HG03378 (cell line): ENCODE results near the gene HLA-F.

Experiments
- ATAC-seq: cut with Tn5 transposase; IDR thresholded peaks from one replicate; pipeline ENCODE4 v1.9.1; 2021; ENCODE audit warnings: mild to moderate bottlenecking, moderate library complexity; ENCODE audit not compliant: unreplicated experiment

HLA-F gene

DNA sequence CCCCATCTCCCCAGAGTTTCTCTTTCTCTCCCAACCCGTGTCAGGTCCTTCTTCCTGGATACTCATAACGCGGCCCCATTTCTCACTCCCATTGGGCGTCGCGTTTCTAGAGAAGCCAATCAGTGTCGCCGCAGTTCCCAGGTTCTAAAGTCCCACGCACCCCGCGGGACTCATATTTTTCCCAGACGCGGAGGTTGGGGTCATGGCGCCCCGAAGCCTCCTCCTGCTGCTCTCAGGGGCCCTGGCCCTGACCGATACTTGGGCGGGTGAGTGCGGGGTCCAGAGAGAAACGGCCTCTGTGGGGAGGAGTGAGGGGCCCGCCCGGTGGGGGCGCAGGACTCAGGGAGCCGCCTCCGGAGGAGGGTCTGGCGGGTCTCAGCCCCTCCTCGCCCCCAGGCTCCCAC lies at the start of gene HLA-F:
Gene HLA-F (plus strand): TSS at position 173 of the 404 bp plus-strand sequence. CDS start 30 bp downstream, at position 203.
- peak; percentile 83 for ATAC-seq

GRCh38 chr6:29674008-29674407 lies 49.2 kb upstream of the HLA-F start:
- ATAC-seq: no peak

- no peak for ATAC-seq
Observed at GRCh38 chr6:29675561-29675960, 47.7 kb upstream of the HLA-F start.

GRCh38 chr6:29676981-29677601 lies 46.1 kb upstream of the HLA-F start:
- ATAC-seq: no peak

GRCh38 chr6:29678114-29678513 lies 45.1 kb upstream of the HLA-F start:
- no peak for ATAC-seq

DNA sequence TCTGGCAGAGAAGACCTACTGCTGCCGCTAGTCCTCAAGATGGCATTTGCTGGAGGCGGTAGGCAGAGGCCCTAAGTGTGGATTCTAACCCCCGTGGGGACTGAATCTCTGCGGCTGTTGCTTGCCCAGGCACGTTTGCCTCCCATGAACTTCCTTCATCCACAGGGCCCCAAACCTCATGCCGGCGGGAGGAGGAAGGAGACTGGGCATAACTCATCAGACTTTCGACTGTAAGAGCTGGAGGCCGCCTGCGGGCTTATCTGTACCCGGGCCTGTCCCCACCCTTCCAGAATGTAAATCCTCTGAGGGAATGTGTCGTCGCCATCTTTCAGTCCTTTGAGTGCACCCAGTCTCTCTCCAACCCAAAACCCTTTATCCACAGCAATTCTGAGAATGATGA lies 43.3 kb upstream of the HLA-F start:
- no peak for ATAC-seq

- ATAC-seq: no peak
Observed at GRCh38 chr6:29680416-29680815, 42.8 kb upstream of the HLA-F start.

GRCh38 chr6:29680904-29681303 lies 42.3 kb upstream of the HLA-F start, which contains the start of gene ZFP57:
TSS of gene ZFP57 (minus strand) at chr6:29681152. CDS start at chr6:29677003, 4,149 bp downstream.
- ATAC-seq: no peak

DNA sequence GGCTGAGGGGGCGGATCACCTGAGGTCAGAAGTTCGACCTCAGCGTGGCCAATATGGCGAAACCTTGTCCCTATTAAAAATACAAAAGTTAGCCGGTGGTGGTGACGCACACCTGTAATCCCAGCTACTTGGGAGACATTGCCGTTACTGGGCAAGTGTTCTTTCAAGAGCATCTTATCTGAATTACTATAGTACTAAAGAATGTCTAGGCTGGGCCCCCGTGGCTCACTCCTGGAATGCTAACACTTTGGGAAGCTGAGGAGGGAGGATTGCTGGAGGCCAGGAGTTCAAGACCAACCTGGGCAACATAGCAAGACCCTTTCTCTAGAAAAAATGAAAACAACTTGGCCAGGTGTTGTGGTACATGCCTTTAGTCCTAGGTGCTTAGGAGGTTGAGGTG lies 41.4 kb upstream of the HLA-F start:
- ATAC-seq: no peak

- no peak for ATAC-seq
Observed at GRCh38 chr6:29685718-29686326, 37.4 kb upstream of the HLA-F start.

DNA sequence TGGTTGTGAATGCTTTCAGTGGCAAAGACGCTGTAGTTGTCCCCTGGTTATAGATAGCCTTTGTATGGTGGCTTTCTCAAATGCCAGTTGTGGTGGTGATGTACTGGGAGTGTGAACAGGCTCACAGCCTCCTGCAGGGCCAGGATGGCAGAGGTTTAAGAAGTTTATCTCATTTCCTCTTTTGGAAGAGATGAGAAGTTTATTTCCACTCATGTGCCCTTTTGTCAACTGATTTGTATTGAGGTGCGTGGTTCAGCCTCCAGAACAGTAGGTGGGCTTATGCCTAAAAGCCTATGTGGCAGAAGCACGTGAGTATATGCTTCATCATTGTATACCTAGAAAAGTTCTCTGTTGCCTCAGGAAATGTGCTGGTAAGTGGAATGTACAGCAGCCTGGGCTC lies 28.6 kb upstream of the HLA-F start:
- no peak for ATAC-seq

DNA sequence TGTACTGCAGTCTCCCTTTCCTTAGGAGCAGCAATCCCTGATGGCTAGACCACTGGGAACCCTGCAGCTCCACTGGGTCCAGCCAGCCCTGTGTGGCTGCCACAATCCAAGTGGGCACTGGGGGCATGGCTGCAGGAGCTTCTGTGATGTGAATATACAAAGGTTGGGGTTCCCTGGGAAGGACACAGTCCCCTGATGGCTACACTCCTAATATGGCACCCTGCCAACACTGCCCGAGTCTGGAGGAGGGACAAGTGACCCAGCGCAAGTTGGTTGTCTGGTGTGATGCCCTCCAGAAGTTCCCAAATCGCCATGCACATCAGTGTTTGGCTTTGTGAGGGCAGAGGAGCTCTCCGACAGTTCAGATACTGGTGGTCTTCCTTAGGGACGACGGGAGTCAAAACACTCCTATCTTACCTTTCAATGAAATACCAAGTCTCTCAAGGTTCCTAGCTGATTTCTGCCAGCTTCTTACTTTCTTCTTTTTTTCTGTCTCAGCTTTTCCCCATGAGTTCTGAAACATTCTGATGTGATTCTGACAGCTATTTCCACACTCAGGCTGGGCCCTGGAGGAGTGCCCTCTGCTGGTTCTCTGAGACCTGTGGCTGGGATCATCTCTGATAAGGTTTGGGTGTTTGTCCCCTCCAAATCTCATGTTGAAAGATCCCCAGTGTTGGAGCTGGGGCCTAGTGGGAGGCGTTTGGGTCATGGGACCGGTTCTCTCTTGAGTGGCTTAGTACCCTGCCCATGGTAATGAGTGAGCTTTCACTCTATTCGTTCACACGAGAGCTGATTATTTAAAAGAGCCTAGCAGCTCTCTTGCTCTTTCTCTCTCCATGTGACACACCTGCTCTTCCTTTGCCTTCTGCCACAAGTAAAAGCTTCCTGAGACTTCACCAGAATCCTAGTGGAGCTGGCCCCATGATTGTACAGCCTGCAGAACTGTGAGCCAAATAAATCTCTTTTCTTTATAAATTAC lies 26.8 kb upstream of the HLA-F start:
- ATAC-seq: no peak

- no peak for ATAC-seq
Observed at GRCh38 chr6:29702519-29703103, 20.6 kb upstream of the HLA-F start.

DNA sequence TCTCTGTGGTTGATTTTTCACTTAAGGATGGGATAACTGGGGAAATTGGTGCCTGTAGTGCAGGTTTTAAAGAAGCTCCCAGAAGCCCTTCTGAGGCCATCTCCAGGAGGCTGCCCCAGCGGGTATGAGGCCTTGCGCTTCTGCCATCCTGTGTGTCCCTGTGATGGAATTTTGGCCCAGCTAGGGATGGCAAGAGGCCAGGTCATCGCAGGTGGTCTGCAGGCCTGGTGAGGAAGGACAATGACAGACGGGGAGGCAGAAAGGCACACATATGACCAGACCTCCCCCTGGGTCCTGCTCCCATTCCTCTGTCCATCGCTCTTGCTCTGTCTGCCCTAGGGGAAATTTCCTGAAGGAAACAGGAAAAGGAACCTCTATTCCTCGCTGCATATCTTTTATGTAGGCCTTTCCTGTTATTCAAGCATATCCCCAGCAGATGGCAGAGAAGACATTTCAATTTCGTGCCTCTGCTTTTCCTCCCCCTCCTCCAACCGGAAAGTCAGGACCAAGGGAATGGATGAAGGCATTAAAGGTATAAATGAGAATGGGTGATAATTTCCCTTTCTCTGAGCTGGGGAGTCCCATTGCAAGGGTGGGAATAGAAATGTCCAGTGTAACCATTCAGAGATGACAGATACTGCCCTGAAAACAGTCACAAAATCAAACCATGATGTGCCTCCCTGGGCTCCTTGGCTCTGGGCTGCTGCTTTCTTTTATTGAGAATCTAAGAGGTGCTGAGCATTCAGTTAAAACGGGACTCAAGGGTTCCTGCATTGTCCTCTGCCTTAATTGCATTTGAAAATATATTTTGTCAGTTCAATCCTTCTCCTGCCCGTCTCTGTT lies 17.6 kb upstream of the HLA-F start:
- ATAC-seq: no peak

DNA sequence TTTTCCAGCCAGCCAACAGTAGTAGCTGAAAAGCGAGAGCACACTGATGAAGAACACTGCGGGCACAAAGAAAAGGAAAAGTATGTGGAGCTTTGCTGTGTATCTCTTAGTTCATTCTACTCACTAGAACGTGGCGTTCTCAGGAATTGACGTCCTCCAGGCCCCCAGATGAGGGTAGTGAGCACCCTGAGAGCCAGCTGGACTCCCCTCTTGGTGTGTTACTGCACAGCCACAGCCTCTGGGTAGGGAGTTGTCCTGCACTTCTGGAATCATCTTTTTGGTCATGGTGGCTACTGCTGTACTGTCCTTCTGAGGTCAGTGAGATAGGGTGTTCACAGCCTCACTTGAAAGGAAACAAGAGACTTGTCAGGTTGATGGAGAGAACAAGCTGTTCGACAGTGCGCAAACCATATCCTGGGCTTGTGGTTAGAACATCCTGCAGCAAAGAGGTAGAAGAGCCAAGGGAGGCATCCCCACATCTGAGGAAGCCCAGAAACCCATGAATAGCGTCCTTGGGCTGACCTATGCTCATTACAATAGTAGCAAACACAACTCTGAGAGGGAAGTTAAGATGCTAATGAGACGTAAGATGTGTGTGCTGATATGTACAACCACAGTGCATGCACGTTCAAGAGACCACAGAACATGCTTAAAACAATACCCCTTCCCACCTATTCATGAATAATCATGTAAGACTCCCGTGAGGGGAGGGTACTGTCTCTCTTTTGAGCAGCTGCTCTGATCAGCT lies 14.6 kb upstream of the HLA-F start:
- no peak for ATAC-seq

DNA sequence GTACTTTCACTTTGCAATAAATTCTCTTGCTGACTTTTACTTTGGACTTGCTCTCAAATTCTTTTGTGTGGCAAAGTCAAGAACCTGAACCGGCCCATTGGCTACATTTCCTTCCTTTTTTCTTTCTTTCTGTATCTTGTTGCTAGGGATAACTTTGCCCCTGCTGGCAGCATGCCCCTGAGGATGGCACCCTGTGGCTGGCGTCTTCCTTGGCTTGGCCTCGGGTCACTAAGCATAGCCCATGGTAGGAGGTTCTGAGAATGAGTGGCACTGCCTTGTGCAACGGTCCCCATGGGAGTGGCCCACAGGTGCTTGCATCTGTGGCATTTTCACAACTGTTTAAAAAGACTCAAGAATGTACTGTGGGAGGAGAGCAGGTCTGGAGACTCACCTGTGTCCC lies 14.0 kb upstream of the HLA-F start:
- no peak for ATAC-seq

DNA sequence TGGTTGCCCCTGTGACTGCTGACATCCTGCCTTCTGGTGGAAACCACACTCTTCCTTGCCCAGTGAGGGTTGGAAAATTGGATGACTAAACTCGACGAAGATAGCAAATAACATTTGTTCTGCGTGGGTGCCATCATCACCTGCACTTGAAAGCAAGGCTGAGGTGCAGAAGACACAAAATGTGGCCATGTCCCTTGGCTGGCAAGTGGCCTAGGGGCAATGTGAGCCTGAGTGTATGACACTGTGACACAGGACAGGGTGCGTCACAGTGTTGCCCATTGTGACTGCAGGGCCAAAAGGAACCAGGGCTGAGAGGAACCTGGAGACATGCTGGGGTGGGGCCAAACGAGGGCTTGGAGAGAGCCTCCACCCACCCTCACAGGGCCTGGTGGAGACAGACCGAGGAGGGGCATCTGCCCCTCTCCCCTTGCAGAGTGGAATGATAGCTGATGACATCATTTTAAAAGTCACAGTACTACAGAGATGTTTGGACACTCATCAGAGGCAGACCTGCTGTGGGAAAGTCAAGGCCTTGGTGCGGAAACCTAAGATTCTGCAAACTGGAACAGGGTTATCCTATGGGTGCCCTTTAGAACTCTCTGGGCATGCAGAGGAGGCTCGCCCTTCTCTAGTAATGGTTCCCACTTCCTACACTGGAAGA lies 12.8 kb upstream of the HLA-F start:
- no peak for ATAC-seq

DNA sequence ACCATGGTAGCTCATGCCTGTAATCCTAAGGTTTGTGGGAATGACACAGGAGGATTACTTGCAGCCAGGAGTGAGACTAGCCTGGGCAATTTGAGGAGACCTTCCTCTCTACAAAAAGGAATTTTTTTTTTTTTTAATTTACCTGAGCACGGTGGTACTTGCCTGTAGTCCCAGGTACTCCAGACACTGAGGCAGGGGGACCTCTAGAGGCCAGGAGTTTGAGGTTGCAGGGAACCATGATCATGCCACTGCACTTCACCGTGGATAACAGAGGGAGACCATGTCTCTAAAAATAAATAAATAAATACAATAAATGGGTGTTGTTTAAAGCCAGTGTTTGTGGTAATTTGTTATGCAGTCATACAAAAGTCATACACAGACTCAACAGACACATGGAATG lies 2.4 kb upstream of the HLA-F start:
- no peak for ATAC-seq
